Measurements from ENCODE around the gene TRMT1.

Gene TRMT1

DNA sequence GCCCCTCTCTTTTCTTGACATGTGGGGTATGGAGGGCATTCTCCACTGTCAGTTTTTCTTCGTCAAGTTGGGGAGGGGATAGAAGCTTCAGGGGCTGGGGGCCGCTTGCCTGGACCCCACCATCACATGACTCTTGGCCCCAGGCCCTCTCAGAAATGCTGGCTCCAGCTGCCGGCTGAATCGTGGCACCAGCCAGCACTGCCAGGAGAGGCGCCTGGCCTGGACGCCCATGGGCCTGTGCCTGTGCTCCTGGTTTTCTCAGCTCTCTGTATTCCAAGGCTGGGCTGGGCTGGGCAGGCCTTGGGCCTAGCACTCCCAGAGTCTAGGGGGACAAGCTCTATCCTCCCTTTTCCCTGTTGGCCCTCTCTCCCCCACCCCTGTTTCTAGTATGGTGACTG is 52.4 kb downstream of the TRMT1 start:
- no peak for TF ChIP-seq POLR2AphosphoS5 (IDR thresholded peaks at IDR 0.05; ENCODE audit: low read depth)
- no peak for TF ChIP-seq GABPA (IDR thresholded peaks at IDR 0.05; ENCODE audit: low read depth)
- TF ChIP-seq CTCF (IDR thresholded peaks at IDR 0.05; ENCODE audit: insufficient read depth, low read length) = no peak
- no peak for TF ChIP-seq SPI1 (IDR thresholded peaks at IDR 0.05; ENCODE audit: borderline replicate concordance, low read depth)
- no peak for TF ChIP-seq REST (IDR thresholded peaks at IDR 0.05; ENCODE audit: insufficient replicate concordance, low read depth)

DNA sequence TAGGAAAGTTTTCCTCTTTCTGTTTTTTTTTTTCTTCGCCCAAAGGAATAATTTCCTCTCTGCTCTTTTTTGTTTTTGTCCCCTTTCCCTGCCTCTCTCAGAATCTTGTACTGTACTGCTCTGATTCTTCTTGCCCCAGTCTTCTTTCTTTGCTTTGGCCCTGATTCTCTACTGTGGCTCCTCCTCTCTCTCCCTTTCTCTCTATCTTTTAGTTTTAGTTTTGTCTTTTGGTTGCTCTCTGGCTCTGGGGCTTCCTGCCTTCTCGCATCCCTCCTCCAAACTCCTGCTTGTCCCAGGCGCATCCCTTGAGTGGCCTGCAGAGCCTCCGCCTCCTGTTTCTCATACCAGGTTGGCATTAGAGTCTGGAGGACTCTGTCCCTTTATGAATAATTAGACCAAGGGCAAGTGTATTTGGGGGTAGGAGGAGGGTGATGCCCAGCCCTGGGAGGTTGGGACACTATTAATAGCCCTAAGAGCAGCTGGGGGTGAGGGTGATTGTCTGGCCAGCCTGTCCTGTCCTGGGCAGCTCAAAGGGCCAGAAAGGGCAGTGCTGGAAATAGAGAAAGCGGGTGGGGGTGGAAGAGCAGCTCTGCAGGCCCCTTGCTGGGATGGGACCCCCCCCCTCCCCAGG is 53.0 kb downstream of the TRMT1 start:
- Histone ChIP-seq H3K27me3 (ENCODE audit: insufficient read depth, poor library complexity, severe bottlenecking) (no peaks in the 10 kb centered on the region), H3K4me3 (replicated peaks; ENCODE audit: insufficient read depth, low read length) (no peak overlapping the region), H3K27ac (replicated peaks) (no peak overlapping the region)
- TF ChIP-seq REST (IDR thresholded peaks at IDR 0.05; ENCODE audit: insufficient replicate concordance, low read depth) (no peak), SPI1 (IDR thresholded peaks at IDR 0.05; ENCODE audit: borderline replicate concordance, low read depth) (no peak), CTCF (IDR thresholded peaks at IDR 0.05; ENCODE audit: insufficient read depth, low read length) (no peak)
- DNase-seq (ENCODE audit: low read depth in 1 of 2, low spot score in 1 of 2) = no peak

More for the DNA sequence above, 52.4 kb downstream of the TRMT1 start:
- no peak overlapping the region for H3K27ac ChIP-seq (replicated peaks)
- H3K27me3 ChIP-seq (ENCODE audit: insufficient read depth, poor library complexity, severe bottlenecking) = no peaks in the 10 kb centered on the region
- DNase-seq (ENCODE audit: low read depth in 1 of 2, low spot score in 1 of 2) = no peak
- no peak overlapping the region for H3K4me3 ChIP-seq (replicated peaks; ENCODE audit: insufficient read depth, low read length)

DNA sequence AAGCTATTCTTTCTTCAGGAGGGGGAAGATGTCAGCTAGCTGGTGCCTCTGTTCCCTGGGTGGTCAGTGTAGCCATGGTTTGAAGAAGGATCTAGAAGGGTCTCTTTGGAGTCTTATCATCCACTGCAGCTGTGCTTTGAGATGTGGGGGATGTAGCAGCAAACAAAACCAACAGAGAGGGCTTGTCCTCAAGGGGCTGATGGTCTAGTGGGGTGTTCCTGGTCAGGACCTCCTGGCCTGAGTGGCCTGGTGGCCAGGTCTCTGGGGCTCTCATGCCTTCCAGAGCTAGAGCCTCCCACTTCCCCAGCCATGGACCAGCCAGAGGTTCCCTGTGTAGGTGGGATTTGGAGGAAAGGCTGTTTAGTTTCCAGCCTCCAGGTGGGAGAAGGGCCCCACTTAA is 54.2 kb downstream of the TRMT1 start:
- H3K4me3 ChIP-seq (replicated peaks; ENCODE audit: insufficient read depth, low read length) = no peak overlapping the region
- H3K27me3 ChIP-seq (ENCODE audit: insufficient read depth, poor library complexity, severe bottlenecking) = no peaks in the 10 kb centered on the region
- TF ChIP-seq REST (IDR thresholded peaks at IDR 0.05; ENCODE audit: insufficient replicate concordance, low read depth) = no peak
- TF ChIP-seq POLR2AphosphoS5 (IDR thresholded peaks at IDR 0.05; ENCODE audit: low read depth) = no peak
- TF ChIP-seq SPI1 (IDR thresholded peaks at IDR 0.05; ENCODE audit: borderline replicate concordance, low read depth) = no peak
- no peak for TF ChIP-seq CTCF (IDR thresholded peaks at IDR 0.05; ENCODE audit: insufficient read depth, low read length)
- no peak for TF ChIP-seq GABPA (IDR thresholded peaks at IDR 0.05; ENCODE audit: low read depth)
- no peak overlapping the region for H3K27ac ChIP-seq (replicated peaks)
- no peak for DNase-seq (ENCODE audit: low read depth in 1 of 2, low spot score in 1 of 2)

Data from HL-60 (cell line).